ENCODE data around the gene DAG1. TPM values are rescaled to one million over a fixed set of nuclear protein-coding genes. Genes with fewer than 3 reads are reported as not detected.

DAG1 gene
- total RNA-seq, 1 donor from 2014 or later: 144 TPM

GRCh38 chr3:49509028-49509561 lies 39.0 kb downstream of the DAG1 start:
- intact Hi-C loops (cut with micrococcal nuclease): no loop called here
- ATAC-seq (peak; percentile 18), DNase-seq (no peak)

GRCh38 chr3:49511639-49512038 lies 41.6 kb downstream of the DAG1 start:
- intact Hi-C loops (cut with micrococcal nuclease): no loop called here
- ATAC-seq (no peak), DNase-seq (no peak)

- intact Hi-C loops (cut with micrococcal nuclease): no loop called here
Observed at GRCh38 chr3:49512781-49513355, 42.8 kb downstream of the DAG1 start.

GRCh38 chr3:49513494-49514124 lies 43.5 kb downstream of the DAG1 start:
- no peak for DNase-seq
- intact Hi-C loops (cut with micrococcal nuclease): no loop called here
- ATAC-seq: no peak

More at GRCh38 chr3:49512781-49513355, 42.8 kb downstream of the DAG1 start:
- no peak for DNase-seq
- no peak for ATAC-seq

GRCh38 chr3:49518016-49518415 lies 47.9 kb downstream of the DAG1 start:
- intact Hi-C loops (cut with micrococcal nuclease): no loop called here
- DNase-seq: no peak
- no peak for ATAC-seq

- ATAC-seq (no peak), DNase-seq (no peak)
- intact Hi-C loops (cut with micrococcal nuclease): no loop called here
Observed at GRCh38 chr3:49518441-49518840, 48.4 kb downstream of the DAG1 start.

- no peak for DNase-seq
- peak; percentile 22 for ATAC-seq
- intact Hi-C loops (cut with micrococcal nuclease): no loop called here
Observed at GRCh38 chr3:49519296-49519695, 49.2 kb downstream of the DAG1 start.

GRCh38 chr3:49519916-49520385 lies 49.9 kb downstream of the DAG1 start:
- ATAC-seq: no peak
- intact Hi-C loops (cut with micrococcal nuclease): no loop called here
- DNase-seq: no peak

- intact Hi-C loops (cut with micrococcal nuclease): no loop called here
- ATAC-seq (no peak), DNase-seq (no peak)
Observed at GRCh38 chr3:49523756-49524747, 54.0 kb downstream of the DAG1 start.

GRCh38 chr3:49529567-49529966 lies 59.5 kb downstream of the DAG1 start:
- ATAC-seq (no peak), DNase-seq (no peak)
- intact Hi-C loops (cut with micrococcal nuclease): no loop called here

- intact Hi-C loops (cut with micrococcal nuclease): no loop called here
- no peak for DNase-seq
- ATAC-seq: no peak
Observed at GRCh38 chr3:49530231-49530630, 60.2 kb downstream of the DAG1 start.

GRCh38 chr3:49530701-49531100 lies 60.6 kb downstream of the DAG1 start:
- no peak for DNase-seq
- intact Hi-C loops (cut with micrococcal nuclease): no loop called here
- no peak for ATAC-seq

- intact Hi-C loops (cut with micrococcal nuclease): no loop called here
- DNase-seq: no peak
- peak; percentile 7 for ATAC-seq
Observed at GRCh38 chr3:49531218-49531617, 61.2 kb downstream of the DAG1 start.

- no peak for ATAC-seq
Observed at GRCh38 chr3:49531715-49532114, 61.6 kb downstream of the DAG1 start.

GRCh38 chr3:49533031-49533430 lies 63.0 kb downstream of the DAG1 start:
- ATAC-seq (no peak), DNase-seq (no peak)
- intact Hi-C loops (cut with micrococcal nuclease): no loop called here

More at GRCh38 chr3:49531715-49532114, 61.6 kb downstream of the DAG1 start:
- no peak for DNase-seq
- intact Hi-C loops (cut with micrococcal nuclease): no loop called here

- ATAC-seq (no peak), DNase-seq (no peak)
- intact Hi-C loops (cut with micrococcal nuclease): no loop called here
Observed at GRCh38 chr3:49533786-49534519, 63.9 kb downstream of the DAG1 start.

GRCh38 chr3:49534581-49535441 lies 64.7 kb downstream of the DAG1 start:
- no peak for ATAC-seq
- intact Hi-C loops (cut with micrococcal nuclease): loop anchor here (5.0 kb wide), 1 partner anchor 137 kb away; the partner anchor contains the start of gene APEH
- no peak for DNase-seq

All from left ventricle myocardium superior (tissue), 1 donor.